ENCODE data around the gene NSUN2.

Gene NSUN2

GRCh38 chr5:6553972-6554371 lies 78.9 kb downstream of the NSUN2 start:
- no peak for DNase-seq

GRCh38 chr5:6552612-6553011 lies 80.2 kb downstream of the NSUN2 start:
- no peak for DNase-seq

- DNase-seq, result no peak
Measured at GRCh38 chr5:6551955-6552313, 80.9 kb downstream of the NSUN2 start.

GRCh38 chr5:6551287-6551954 lies 81.4 kb downstream of the NSUN2 start:
- no peak for DNase-seq

- no peak for DNase-seq
Measured at GRCh38 chr5:6550628-6551027, 82.2 kb downstream of the NSUN2 start.

Measured in retina (tissue), 1 donor.